Mesangial cell (primary cell): Measurements from ENCODE around the gene HCN1. TPM values are rescaled to one million over a fixed set of nuclear protein-coding genes. Genes with fewer than 3 reads are reported as not detected.

Source experiments
- total RNA-seq: library from RNA; depleted of rRNA; stranded (reverse); fragments of >200 nt; gene quantifications from 2 replicates; pipeline ENCODE4 v1.2.3, GENCODE V29; 2015

Gene HCN1
- total RNA-seq = not detected in 2 replicates

DNA sequence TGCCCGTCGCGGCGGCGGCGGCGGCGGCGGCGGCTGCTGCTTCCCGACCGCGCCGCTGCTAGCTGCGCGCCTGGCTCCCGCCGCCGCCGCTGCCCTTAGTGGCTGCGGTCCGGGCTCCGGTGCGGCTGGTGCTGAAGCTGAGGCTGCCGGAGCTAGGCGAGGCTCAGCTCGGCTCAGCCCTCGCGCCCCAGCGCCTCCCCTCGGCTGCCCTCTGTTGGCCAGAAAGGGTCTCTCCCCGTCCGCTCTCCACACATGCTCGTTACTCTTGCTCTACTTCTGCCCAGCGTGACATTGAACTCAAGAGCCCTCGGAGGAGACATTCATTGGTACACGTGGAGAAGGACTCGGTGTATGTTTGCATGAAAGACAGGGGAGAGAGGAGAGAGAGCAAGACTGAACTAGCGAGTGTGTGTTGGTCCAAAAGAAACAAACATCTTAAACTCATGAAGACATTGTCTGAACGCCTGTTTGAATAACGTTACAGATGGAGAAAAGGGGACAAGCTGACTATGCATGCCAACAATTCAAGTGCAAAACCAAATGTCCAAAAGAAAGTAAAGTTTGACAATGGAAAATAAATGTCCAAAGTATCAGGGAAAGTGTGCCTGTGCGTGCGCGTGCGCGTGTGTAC lies at the start of gene HCN1:
Gene HCN1, minus strand, starts transcription at position 175 of the 631 bp plus-strand sequence.

